Activated naive CD4-positive, alpha-beta T cell treated with anti-CD3 and anti-CD28 coated beads, Interleukin-2, amount 50 U/mL, for 24 hours (primary cell): ENCODE measurements around the gene ARPC1B.
A peak's percentile ranks its signal among the peaks of the same experiment; 100 is the strongest.
"Not testable (repeated sequence)": the region's sequence is repeated elsewhere in the genome, so short reads cannot be mapped to it uniquely, and the experiment has no call there.

Experiments
- H3K27ac Mint-ChIP-seq: one replicate; pipeline ENCODE4 v1.8.0; 2021; ENCODE audit warnings: mild to moderate bottlenecking, mixed read lengths
- H3K27me3 Mint-ChIP-seq: one replicate; pipeline ENCODE4 v1.8.0; 2021; ENCODE audit warnings: mixed read lengths
- H3K36me3 Mint-ChIP-seq: one replicate; pipeline ENCODE4 v1.8.0; 2021; ENCODE audit warnings: mixed read lengths
- H3K4me1 Mint-ChIP-seq: one replicate; pipeline ENCODE4 v1.8.0; 2021; ENCODE audit warnings: mixed read lengths
- H3K4me3 Mint-ChIP-seq: one replicate; pipeline ENCODE4 v1.8.0; 2021; ENCODE audit warnings: mild to moderate bottlenecking, mixed read lengths
- H3K9me3 Mint-ChIP-seq: one replicate; pipeline ENCODE4 v1.8.0; 2021; ENCODE audit warnings: mixed read lengths

The ARPC1B gene

GRCh38 chr7:99380032-99380822 lies 5.7 kb downstream of the ARPC1B start:
- peaks cover 7% of the 10 kb centered on the region for H3K36me3 Mint-ChIP-seq
- H3K27me3 Mint-ChIP-seq: no peaks in the 10 kb centered on the region
- peak overlapping the region; percentile 92 for H3K27ac Mint-ChIP-seq
- peaks cover 62% of the 10 kb centered on the region for H3K4me1 Mint-ChIP-seq
- peak overlapping the region; percentile 77 for H3K4me3 Mint-ChIP-seq
- no peaks in the 10 kb centered on the region for H3K9me3 Mint-ChIP-seq

DNA sequence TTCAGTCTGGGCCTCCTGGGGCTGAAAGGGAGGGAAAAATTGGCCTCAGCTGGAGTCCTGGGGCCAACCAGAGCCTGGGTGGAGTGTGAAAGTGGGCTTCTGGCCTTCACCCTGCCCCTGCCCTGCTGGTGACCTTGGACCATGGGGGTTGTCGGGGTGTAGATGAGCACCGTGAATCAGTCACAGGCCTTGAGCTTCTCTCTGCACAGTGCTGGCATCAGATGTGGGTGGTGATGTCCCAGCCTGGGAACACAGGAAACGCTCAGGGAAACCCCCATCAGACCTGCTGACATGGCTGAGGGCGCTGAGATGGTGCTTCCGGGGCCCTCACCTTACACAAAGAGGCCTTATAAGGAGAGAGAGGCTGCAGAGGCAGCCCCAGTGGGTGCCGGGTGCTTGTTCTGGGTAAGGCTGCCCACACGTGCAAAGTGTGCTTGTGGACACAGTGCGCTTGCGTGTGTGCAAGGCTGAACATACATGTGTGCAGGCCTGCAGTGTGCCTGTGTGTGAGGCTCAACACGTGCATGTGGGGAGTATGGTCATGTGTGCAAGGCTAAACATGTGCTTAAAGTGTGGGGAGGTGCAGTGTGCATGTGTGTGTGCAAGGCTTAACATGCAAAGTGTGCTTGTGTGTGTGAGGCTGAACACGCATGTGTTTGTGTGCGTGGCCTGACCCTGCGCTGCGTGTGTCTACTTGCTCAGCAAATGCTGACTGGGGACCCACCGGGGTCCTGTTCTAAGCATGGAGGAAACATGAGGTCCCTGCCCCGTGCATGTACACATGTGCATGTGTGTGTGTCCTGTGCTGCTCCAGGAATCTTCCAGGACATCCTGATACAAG lies 6.5 kb downstream of the ARPC1B start:
- H3K36me3 Mint-ChIP-seq: peaks cover 7% of the 10 kb centered on the region
- peaks cover 61% of the 10 kb centered on the region for H3K4me1 Mint-ChIP-seq
- H3K27ac Mint-ChIP-seq: peak overlapping the region; percentile 92
- no peaks in the 10 kb centered on the region for H3K9me3 Mint-ChIP-seq
- peak overlapping the region; percentile 77 for H3K4me3 Mint-ChIP-seq
- H3K27me3 Mint-ChIP-seq: no peaks in the 10 kb centered on the region

DNA sequence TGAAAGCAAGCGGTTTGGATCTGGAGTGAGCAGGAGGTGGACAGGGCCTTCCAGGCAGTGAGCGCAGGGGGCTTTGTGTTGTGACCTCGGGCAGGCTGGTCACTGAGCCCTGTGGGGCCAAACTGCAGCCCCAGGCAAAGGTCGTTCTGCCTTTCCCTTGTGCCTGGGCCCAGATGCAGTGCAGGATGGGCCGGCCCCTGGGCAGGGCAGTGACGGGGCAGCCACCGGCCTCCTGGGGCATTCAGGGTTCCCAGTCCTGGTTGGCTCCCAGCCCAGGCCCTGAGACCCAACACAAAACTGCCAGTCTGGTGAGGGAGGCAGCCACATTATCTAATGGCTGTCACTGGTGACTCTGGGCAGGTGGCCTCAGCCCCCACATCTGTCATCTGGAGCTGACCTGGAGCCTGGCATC lies 7.1 kb downstream of the ARPC1B start:
- H3K9me3 Mint-ChIP-seq: no peaks in the 10 kb centered on the region
- peaks cover 7% of the 10 kb centered on the region for H3K36me3 Mint-ChIP-seq
- H3K4me3 Mint-ChIP-seq: peak overlapping the region; percentile 77
- peaks cover 55% of the 10 kb centered on the region for H3K4me1 Mint-ChIP-seq
- H3K27me3 Mint-ChIP-seq: no peaks in the 10 kb centered on the region
- peak overlapping the region; percentile 92 for H3K27ac Mint-ChIP-seq

DNA sequence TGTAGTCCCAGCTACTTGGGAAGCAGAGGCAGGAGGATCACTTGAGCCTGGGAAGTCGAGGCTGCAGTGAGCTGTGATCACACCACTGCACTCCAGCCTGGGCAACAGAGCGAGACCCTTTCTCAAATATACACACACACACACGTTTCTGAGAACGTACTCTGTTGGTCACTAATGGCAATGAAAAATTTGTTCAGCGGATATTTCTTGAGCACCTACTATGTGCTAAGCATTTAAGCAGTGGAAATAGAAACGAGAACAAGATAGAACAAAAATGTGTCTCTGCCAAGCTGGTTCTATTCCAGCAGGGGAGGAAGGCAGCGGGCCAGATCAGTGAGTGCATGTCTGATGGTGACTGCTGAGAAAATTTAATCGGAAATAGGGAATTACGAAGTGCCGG lies 8.7 kb downstream of the ARPC1B start:
- no peaks in the 10 kb centered on the region for H3K27me3 Mint-ChIP-seq
- H3K36me3 Mint-ChIP-seq: peaks cover 4% of the 10 kb centered on the region
- H3K9me3 Mint-ChIP-seq: no peaks in the 10 kb centered on the region
- H3K4me3 Mint-ChIP-seq: no peak overlapping the region
- peaks cover 43% of the 10 kb centered on the region for H3K4me1 Mint-ChIP-seq
- H3K27ac Mint-ChIP-seq: peak overlapping the region; percentile 92

DNA sequence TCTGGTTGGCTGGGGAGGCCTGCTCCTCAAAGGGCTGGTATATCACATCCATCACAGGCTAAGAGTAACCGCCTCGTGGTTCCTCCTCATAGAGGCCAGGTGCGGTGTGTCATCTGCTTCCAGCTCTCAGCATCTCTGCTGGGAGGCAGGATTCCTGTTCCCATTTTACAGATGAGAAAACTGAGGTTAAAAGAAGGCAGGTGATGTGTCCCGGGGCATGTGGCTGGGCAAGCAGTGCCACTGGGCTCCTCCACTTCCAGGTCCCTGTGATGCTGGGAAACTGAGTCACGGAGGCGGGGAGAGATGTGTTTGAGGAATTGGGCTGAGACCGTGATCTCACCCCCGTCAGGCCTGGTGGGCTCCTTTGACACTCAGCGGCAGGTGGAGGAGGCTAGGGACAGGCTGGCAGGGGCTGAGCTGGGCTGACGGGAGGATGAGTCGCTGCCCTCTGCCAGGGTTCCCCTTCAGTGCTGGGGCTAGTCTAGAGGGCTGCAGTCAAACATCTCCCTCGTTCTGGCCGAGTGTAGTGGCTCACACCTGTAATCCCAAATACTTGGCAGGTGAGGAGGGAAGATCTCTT lies 9.4 kb downstream of the ARPC1B start:
- H3K27me3 Mint-ChIP-seq: no peaks in the 10 kb centered on the region
- peak overlapping the region; percentile 92 for H3K27ac Mint-ChIP-seq
- H3K9me3 Mint-ChIP-seq: no peaks in the 10 kb centered on the region
- H3K4me1 Mint-ChIP-seq: peaks cover 42% of the 10 kb centered on the region
- peaks cover 4% of the 10 kb centered on the region for H3K36me3 Mint-ChIP-seq
- H3K4me3 Mint-ChIP-seq: no peak overlapping the region

DNA sequence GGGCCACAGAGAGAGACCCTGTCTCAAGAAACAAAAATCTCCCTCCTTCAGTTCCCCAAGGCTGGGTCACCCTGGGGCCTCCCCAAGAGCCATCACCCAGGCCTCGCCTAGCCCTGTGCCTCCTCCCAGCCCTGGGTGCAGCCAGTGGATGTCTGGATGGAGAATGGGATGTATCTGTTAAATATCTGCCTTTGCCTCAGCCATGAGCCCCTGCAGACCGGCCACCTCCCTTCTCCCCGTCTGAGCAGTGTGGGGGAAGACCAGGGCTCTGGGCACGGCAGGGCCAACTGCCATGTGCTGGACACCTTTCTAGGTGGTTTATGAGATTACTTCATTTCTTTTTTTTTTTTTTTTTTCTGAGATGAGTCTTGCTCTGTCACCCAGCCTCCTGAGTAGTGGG lies 10.0 kb downstream of the ARPC1B start:
- no peaks in the 10 kb centered on the region for H3K9me3 Mint-ChIP-seq
- H3K4me1 Mint-ChIP-seq: peaks cover 36% of the 10 kb centered on the region
- H3K27ac Mint-ChIP-seq: peak overlapping the region; percentile 70
- no peak overlapping the region for H3K4me3 Mint-ChIP-seq
- no peaks in the 10 kb centered on the region for H3K27me3 Mint-ChIP-seq
- H3K36me3 Mint-ChIP-seq: peaks cover 1% of the 10 kb centered on the region

GRCh38 chr7:99385564-99385963 lies 11.0 kb downstream of the ARPC1B start:
- H3K4me3 Mint-ChIP-seq: no peak overlapping the region
- peaks cover 26% of the 10 kb centered on the region for H3K4me1 Mint-ChIP-seq
- H3K27ac Mint-ChIP-seq: no peak overlapping the region
- no peaks in the 10 kb centered on the region for H3K9me3 Mint-ChIP-seq
- no peaks in the 10 kb centered on the region for H3K27me3 Mint-ChIP-seq
- H3K36me3 Mint-ChIP-seq: peaks cover 1% of the 10 kb centered on the region

- H3K27me3 Mint-ChIP-seq: no peaks in the 10 kb centered on the region
- no peak overlapping the region for H3K4me3 Mint-ChIP-seq
- peaks cover 17% of the 10 kb centered on the region for H3K4me1 Mint-ChIP-seq
- H3K9me3 Mint-ChIP-seq: no peaks in the 10 kb centered on the region
- H3K36me3 Mint-ChIP-seq: peaks cover 1% of the 10 kb centered on the region
- peak overlapping the region; percentile 4 for H3K27ac Mint-ChIP-seq
Measured at GRCh38 chr7:99386584-99387238, 12.2 kb downstream of the ARPC1B start.

DNA sequence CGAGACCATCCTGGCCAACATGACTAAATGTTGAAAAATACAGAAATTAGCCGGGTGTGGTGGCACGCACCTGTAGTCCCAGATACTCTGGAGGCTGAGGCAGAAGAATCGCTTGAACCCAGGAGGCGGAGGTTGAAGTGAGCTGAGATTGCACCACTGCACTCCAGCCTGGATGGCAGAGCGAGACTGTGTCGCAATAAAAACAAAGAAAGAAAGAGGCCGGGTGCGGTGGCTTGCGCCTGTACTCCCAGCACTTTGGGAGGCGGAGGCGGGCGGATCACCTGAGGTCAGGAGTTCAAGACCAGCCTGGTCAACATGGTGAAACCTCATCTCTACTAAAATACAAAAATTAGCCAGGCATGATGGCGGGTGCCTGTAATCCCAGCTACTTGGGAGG lies 12.7 kb downstream of the ARPC1B start:
- not testable (repeated sequence) for H3K27ac Mint-ChIP-seq, H3K36me3 Mint-ChIP-seq, H3K4me3 Mint-ChIP-seq, H3K27me3 Mint-ChIP-seq, H3K9me3 Mint-ChIP-seq
- peaks cover 21% of the 10 kb centered on the region for H3K4me1 Mint-ChIP-seq

- Mint-ChIP-seq H3K9me3 (no peaks in the 10 kb centered on the region), H3K27me3 (no peaks in the 10 kb centered on the region), H3K4me1 (peaks cover 21% of the 10 kb centered on the region), H3K36me3 (peaks cover 1% of the 10 kb centered on the region), H3K27ac (no peak overlapping the region), H3K4me3 (no peak overlapping the region)
Measured at GRCh38 chr7:99387912-99388311, 13.4 kb downstream of the ARPC1B start.

DNA sequence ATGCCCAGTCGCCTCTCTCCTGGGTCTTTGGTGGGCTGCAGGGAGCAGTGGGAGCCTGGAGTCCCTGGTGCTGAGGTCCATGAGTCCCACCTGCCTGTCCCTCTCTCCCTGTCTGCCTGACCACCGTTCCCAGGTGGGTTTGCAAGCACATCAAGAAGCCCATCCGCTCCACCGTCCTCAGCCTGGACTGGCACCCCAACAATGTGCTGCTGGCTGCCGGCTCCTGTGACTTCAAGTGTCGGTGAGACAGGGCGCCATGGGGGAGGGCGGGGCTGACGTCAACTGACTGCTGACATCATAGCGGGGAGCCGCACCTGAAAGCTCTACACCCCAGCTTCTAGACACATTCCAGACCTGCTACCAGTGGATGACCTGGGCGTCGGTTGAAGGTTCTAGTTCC lies 15.2 kb downstream of the ARPC1B start:
- H3K27me3 Mint-ChIP-seq: no peaks in the 10 kb centered on the region
- no peak overlapping the region for H3K27ac Mint-ChIP-seq
- H3K36me3 Mint-ChIP-seq: no peaks in the 10 kb centered on the region
- H3K9me3 Mint-ChIP-seq: no peaks in the 10 kb centered on the region
- H3K4me3 Mint-ChIP-seq: no peak overlapping the region
- peaks cover 19% of the 10 kb centered on the region for H3K4me1 Mint-ChIP-seq

GRCh38 chr7:99390941-99391602 lies 16.5 kb downstream of the ARPC1B start:
- no peaks in the 10 kb centered on the region for H3K27me3 Mint-ChIP-seq
- H3K4me3 Mint-ChIP-seq: no peak overlapping the region
- H3K4me1 Mint-ChIP-seq: peaks cover 19% of the 10 kb centered on the region
- H3K9me3 Mint-ChIP-seq: no peaks in the 10 kb centered on the region
- no peaks in the 10 kb centered on the region for H3K36me3 Mint-ChIP-seq
- H3K27ac Mint-ChIP-seq: peak overlapping the region; percentile 46

DNA sequence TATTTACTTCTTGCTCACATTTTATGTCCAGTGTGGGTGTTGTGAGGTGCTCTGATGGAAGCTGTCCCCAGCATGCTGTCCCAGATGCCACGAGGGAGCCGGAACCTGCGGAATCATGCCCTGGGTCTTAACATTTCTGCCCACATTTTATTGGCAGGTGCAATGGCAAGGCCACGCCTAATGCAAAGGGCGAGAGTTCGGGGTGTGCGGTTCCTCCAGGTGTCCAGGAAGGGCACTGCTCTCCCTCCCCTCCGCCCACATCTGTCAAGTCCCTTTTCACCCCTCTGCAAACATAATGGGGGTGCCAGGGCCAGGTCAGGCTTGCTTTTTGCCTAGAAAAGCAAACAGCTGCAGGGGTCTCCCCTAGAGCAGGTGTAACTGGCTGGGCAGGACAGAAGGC lies 17.5 kb downstream of the ARPC1B start:
- peaks cover 19% of the 10 kb centered on the region for H3K4me1 Mint-ChIP-seq
- no peak overlapping the region for H3K27ac Mint-ChIP-seq
- peaks cover 2% of the 10 kb centered on the region for H3K36me3 Mint-ChIP-seq
- H3K27me3 Mint-ChIP-seq: no peaks in the 10 kb centered on the region
- no peaks in the 10 kb centered on the region for H3K9me3 Mint-ChIP-seq
- H3K4me3 Mint-ChIP-seq: peak overlapping the region; percentile 52

- peaks cover 21% of the 10 kb centered on the region for H3K4me1 Mint-ChIP-seq
- peak overlapping the region; percentile 55 for H3K27ac Mint-ChIP-seq
- no peaks in the 10 kb centered on the region for H3K9me3 Mint-ChIP-seq
- no peaks in the 10 kb centered on the region for H3K27me3 Mint-ChIP-seq
- H3K36me3 Mint-ChIP-seq: peaks cover 3% of the 10 kb centered on the region
- peak overlapping the region; percentile 81 for H3K4me3 Mint-ChIP-seq
Measured at GRCh38 chr7:99392659-99393354, 18.3 kb downstream of the ARPC1B start.
